OCI-LY7 (cell line): Measurements from ENCODE around the gene PLEKHM3. TPM values are rescaled to one million over a fixed set of nuclear protein-coding genes. Genes with fewer than 3 reads are reported as not detected.
"Not testable (repeated sequence)": the region's sequence is repeated elsewhere in the genome, so short reads cannot be mapped to it uniquely, and the experiment has no call there.

Source experiments
- BruUV-seq: library from RNA; stranded (reverse); fragments of 400-500 nt; replicated peaks from 2 replicates; lab custom pipeline; 2021; lab: Mats Ljungman, UMichigan
- CTCF ChIA-PET: fragments of 300-600 bp; sonication (Branson Sonifier 250); formaldehyde crosslinking; loops from one replicate; lab custom pipeline; 2022; ENCODE audit warnings: antibody characterized with exemption; ENCODE audit not compliant: unreplicated experiment; lab: Charles Lee
- POLR2A ChIA-PET: fragments of 300-600 bp; sonication (Branson Sonifier 250); formaldehyde crosslinking; loops from one replicate; lab custom pipeline; 2022; ENCODE audit warnings: antibody characterized with exemption; lab: Charles Lee
- DNase-seq: peaks from one replicate; pipeline ENCODE4 v3.0.0-alpha.2; 2015; ENCODE audit warnings: low spot score
- H2AFZ ChIP-seq: fragments of 200-600 bp; sonication (generic), shearing (Covaris generic); 2 replicates; pipeline ENCODE4 v1.6.1; 2014; ENCODE audit warnings: mild to moderate bottlenecking, antibody characterized with exemption, low read length, moderate library complexity
- H3K27ac ChIP-seq: fragments of 200-600 bp; sonication (generic); 2 replicates; pipeline ENCODE4 v1.5.1; 2014; ENCODE audit warnings: mixed run types, low read depth, mild to moderate bottlenecking, moderate library complexity, low read length, inconsistent platforms; ENCODE audit not compliant: poor library complexity, severe bottlenecking
- H3K36me3 ChIP-seq: fragments of 200-600 bp; sonication (generic); 2 replicates; pipeline ENCODE4 v1.6.1; 2014; ENCODE audit warnings: mild to moderate bottlenecking, antibody characterized with exemption, low read length, moderate library complexity, mixed read lengths; ENCODE audit not compliant: insufficient read depth
- H3K4me1 ChIP-seq: fragments of 200-600 bp; sonication (generic); 2 replicates; pipeline ENCODE4 v1.5.1; 2014; ENCODE audit warnings: mild to moderate bottlenecking, low read length; ENCODE audit not compliant: insufficient read depth, poor library complexity, severe bottlenecking
- H3K4me2 ChIP-seq: fragments of 200-600 bp; sonication (generic); 2 replicates; pipeline ENCODE4 v1.6.1; 2014; ENCODE audit warnings: mild to moderate bottlenecking, low read length
- H3K4me3 ChIP-seq: fragments of 200-600 bp; sonication (generic); 2 replicates; pipeline ENCODE4 v1.5.1; 2014; ENCODE audit warnings: mild to moderate bottlenecking, low read depth, low read length; ENCODE audit not compliant: poor library complexity, severe bottlenecking
- H3K79me2 ChIP-seq: fragments of 200-600 bp; sonication (generic); 2 replicates; pipeline ENCODE4 v1.6.1; 2016; ENCODE audit warnings: low read depth, mild to moderate bottlenecking, low read length, moderate library complexity, mixed read lengths; ENCODE audit not compliant: insufficient read depth
- H3K9me2 ChIP-seq: fragments of 200-600 bp; sonication (generic); 2 replicates; pipeline ENCODE4 v1.6.1; 2016; ENCODE audit warnings: mild to moderate bottlenecking, low read length, mixed read lengths; ENCODE audit not compliant: insufficient read depth
- H3K9me3 ChIP-seq: fragments of 200-600 bp; sonication (generic); 2 replicates; pipeline ENCODE4 v1.6.1; 2014; ENCODE audit warnings: mild to moderate bottlenecking, mixed run types, low read length, mixed read lengths
- H4K20me1 ChIP-seq: fragments of 200-600 bp; sonication (generic); 2 replicates; pipeline ENCODE4 v1.6.1; 2014; ENCODE audit warnings: mild to moderate bottlenecking, antibody characterized with exemption, low read length, moderate library complexity, mixed read lengths; ENCODE audit not compliant: insufficient read depth
- EZH2phosphoT487 ChIP-seq: fragments of 200-600 bp; sonication (generic); IDR thresholded peaks from 2 replicates; pipeline ENCODE4 v1.6.1; 2018; ENCODE audit warnings: low read depth, borderline replicate concordance, mild to moderate bottlenecking, mixed run types, antibody characterized with exemption, low read length, moderate library complexity, mixed read lengths
- intact Hi-C: fragments of 100-400 bp; cut with micrococcal nuclease; formaldehyde crosslinking; loops from one replicate; pipeline ENCODE4 v1.10.0; 2022; ENCODE audit not compliant: unreplicated experiment
- total RNA-seq, 2 experiments: library from RNA; depleted of rRNA in 1 of 2; stranded (reverse); fragments of >200 nt in 1 of 2; shearing (Covaris generic) in 1 of 2; gene quantifications; 2 replicates each; pipeline ENCODE4 v1.2.3, GENCODE V29; 2014 to 2022
- TF ChIP-seq, protein P1 (sequence below): fragments of 200-600 bp; sonication (generic); conservative IDR thresholded peaks from 2 replicates; pipeline ENCODE4 v1.5.1; 2014; ENCODE audit warnings: mild to moderate bottlenecking, antibody characterized with exemption, low read length, moderate library complexity, mixed read lengths

Gene PLEKHM3
- total RNA-seq, 2 experiments from 2014 or later: 3.7 to 6.3 TPM

DNA sequence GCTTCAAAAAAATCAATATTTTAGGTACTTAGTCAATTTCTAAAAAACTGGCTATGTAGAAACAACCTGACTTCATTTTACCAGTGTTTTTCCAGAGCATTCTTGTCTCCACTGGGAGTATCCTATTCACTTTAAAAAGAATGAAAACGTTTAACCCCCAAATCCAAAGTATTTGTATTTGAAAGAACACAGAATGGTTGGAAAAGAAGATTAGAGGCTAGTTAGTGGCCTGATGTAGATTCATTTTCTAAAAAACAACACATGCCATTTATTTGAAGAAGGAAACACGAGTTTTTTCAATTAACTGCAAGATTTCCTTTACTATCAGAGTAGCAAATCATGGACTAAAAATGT is 74.6 kb downstream of the PLEKHM3 start:
- CTCF ChIA-PET: no interaction called here

DNA sequence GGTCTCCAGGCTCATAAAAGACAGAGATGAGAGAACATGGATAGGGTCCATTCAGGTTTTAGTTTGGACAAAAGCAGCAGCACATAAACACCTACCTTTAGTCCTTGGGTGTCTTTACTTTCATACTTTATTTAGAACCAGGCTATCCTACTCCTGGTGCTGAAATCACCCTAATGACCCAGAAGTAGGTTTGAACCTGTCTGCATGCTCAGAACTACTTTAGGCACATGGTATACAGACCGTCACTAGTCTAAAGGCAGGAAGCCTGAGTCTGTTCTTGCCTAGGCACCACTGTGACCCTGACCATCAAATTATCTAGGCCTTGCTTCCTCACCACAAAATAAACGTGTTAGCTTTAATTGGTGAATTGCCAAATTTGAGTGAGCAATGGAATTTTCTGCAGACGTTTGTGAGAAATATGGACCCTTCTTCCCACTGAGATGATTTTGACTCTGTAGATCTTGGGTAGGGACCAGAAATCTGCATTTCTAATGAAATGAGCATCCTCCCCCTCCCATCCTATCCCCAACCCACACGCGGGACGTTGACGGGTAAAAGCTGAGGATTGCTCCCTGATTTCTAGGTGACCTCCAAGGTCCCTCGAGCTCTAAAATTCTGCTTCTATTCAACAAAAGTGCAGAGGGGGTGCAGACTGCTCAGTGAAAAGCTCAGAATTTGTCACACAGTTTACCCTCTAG is 75.1 kb downstream of the PLEKHM3 start:
- TF ChIP-seq, protein P1, sequence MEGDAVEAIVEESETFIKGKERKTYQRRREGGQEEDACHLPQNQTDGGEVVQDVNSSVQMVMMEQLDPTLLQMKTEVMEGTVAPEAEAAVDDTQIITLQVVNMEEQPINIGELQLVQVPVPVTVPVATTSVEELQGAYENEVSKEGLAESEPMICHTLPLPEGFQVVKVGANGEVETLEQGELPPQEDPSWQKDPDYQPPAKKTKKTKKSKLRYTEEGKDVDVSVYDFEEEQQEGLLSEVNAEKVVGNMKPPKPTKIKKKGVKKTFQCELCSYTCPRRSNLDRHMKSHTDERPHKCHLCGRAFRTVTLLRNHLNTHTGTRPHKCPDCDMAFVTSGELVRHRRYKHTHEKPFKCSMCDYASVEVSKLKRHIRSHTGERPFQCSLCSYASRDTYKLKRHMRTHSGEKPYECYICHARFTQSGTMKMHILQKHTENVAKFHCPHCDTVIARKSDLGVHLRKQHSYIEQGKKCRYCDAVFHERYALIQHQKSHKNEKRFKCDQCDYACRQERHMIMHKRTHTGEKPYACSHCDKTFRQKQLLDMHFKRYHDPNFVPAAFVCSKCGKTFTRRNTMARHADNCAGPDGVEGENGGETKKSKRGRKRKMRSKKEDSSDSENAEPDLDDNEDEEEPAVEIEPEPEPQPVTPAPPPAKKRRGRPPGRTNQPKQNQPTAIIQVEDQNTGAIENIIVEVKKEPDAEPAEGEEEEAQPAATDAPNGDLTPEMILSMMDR: no peak
- no peak for TF ChIP-seq EZH2phosphoT487

More for the DNA sequence above, 74.6 kb downstream of the PLEKHM3 start:
- no peak overlapping the region for H3K4me3 ChIP-seq
- no peak overlapping the region for H2AFZ ChIP-seq
- H3K27ac ChIP-seq: no peak overlapping the region
- POLR2A ChIA-PET: interaction anchor here (0.6 to 1.8 kb wide), 2 partner anchors 14 to 25 kb away, joined by 3 to 4 read pairs; no protein-coding TSS in a partner anchor
- intact Hi-C loops: no loop called here
- no peaks in the 10 kb centered on the region for H3K36me3 ChIP-seq
- H3K9me2 ChIP-seq: no peaks in the 10 kb centered on the region
- H3K9me3 ChIP-seq: no peaks in the 10 kb centered on the region
- H3K4me1 ChIP-seq: peaks cover 12% of the 10 kb centered on the region
- no peak for TF ChIP-seq EZH2phosphoT487
- TF ChIP-seq, protein P1: no peak
- no TSS peak for BruUV-seq
- no peaks in the 10 kb centered on the region for H3K79me2 ChIP-seq
- H4K20me1 ChIP-seq: no peaks in the 10 kb centered on the region
- H3K4me2 ChIP-seq: no peak overlapping the region
- DNase-seq: no peak

DNA sequence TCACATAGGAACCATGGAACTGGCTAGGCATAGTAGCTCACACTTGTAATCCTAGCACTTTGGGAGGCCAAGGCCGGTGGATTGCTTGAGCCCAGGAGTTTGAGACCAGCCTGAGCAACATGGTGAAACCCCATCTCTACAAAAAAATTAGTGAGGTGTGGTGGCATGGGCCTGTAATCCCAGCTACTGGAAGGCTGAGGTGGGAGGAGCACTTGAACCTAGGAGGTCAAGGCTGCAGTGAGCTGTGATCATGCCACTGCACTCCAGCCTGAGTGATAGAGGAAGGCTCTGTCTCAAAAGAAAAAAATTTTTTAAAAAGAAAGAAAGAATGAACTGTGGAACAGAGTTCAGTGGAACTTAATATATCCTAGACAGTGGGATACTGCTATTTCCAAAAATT is 76.1 kb downstream of the PLEKHM3 start:
- H2AFZ ChIP-seq, H3K4me3 ChIP-seq, CTCF ChIA-PET, H3K9me2 ChIP-seq, H3K27ac ChIP-seq, H3K9me3 ChIP-seq, DNase-seq, H3K36me3 ChIP-seq, H3K4me2 ChIP-seq, BruUV-seq, H4K20me1 ChIP-seq, H3K79me2 ChIP-seq, intact Hi-C loops: not testable (repeated sequence)
- H3K4me1 ChIP-seq: peaks cover 12% of the 10 kb centered on the region
- POLR2A ChIA-PET: interaction anchor here (1.0 to 1.8 kb wide), 2 partner anchors 13 to 35 kb away, joined by 4 read pairs; no protein-coding TSS in a partner anchor

More for the DNA sequence above, 75.1 kb downstream of the PLEKHM3 start:
- H3K9me2 ChIP-seq: no peaks in the 10 kb centered on the region
- DNase-seq: no peak
- intact Hi-C loops: no loop called here
- no peaks in the 10 kb centered on the region for H3K9me3 ChIP-seq
- H3K4me3 ChIP-seq: no peak overlapping the region
- BruUV-seq: no TSS peak
- no peak overlapping the region for H2AFZ ChIP-seq
- ChIA-PET CTCF (no interaction called here), POLR2A (interaction anchor here (1.8 kb wide), 1 partner anchor 14 kb away, joined by 4 read pairs; no protein-coding TSS in a partner anchor)
- no peaks in the 10 kb centered on the region for H3K79me2 ChIP-seq
- no peaks in the 10 kb centered on the region for H4K20me1 ChIP-seq
- H3K27ac ChIP-seq: no peak overlapping the region
- no peaks in the 10 kb centered on the region for H3K36me3 ChIP-seq
- no peak overlapping the region for H3K4me2 ChIP-seq
- H3K4me1 ChIP-seq: peaks cover 12% of the 10 kb centered on the region
